HepG2 (cell line): ENCODE data around the gene NEK5. TPM values are rescaled to one million over a fixed set of nuclear protein-coding genes. Genes with fewer than 3 reads are reported as not detected.

Source experiments
- ETS1 ChIP-seq: sonication (generic); formaldehyde crosslinking; IDR thresholded peaks from 2 replicates; pipeline ENCODE4 v1.4.0; 2020; ENCODE audit warnings: missing genetic modification reagents
- ETV5 ChIP-seq: IDR thresholded peaks from 2 replicates; pipeline ENCODE4 v1.6.1; 2018; ENCODE audit warnings: missing biosample characterization, missing genetic modification reagents, inconsistent platforms, borderline replicate concordance
- GABPB1 ChIP-seq: IDR thresholded peaks from 2 replicates; pipeline ENCODE4 v1.6.1; 2016; ENCODE audit warnings: mild to moderate bottlenecking, missing genetic modification reagents, moderate library complexity, missing compliant biosample characterization
- GPBP1L1 ChIP-seq: sonication (generic); formaldehyde crosslinking; IDR thresholded peaks from 2 replicates; pipeline ENCODE4 v1.5.0; 2020; ENCODE audit warnings: mild to moderate bottlenecking, missing genetic modification reagents
- GZF1 ChIP-seq: sonication (generic); formaldehyde crosslinking; IDR thresholded peaks from 2 replicates; pipeline ENCODE4 v1.5.1; 2020; ENCODE audit warnings: mild to moderate bottlenecking, missing genetic modification reagents
- HMG20A ChIP-seq: IDR thresholded peaks from 2 replicates; pipeline ENCODE4 v1.6.1; 2016; ENCODE audit warnings: borderline replicate concordance
- KLF11 ChIP-seq: IDR thresholded peaks from 2 replicates; pipeline ENCODE4 v1.6.1; 2016; ENCODE audit warnings: missing compliant biosample characterization
- KLF16 ChIP-seq, 2 experiments: sonication (generic) in 1 of 2; formaldehyde crosslinking in 1 of 2; IDR thresholded peaks; 2 replicates each; pipeline versions ENCODE4 v1.6.1 to v1.8.0; 2016 to 2023; ENCODE audit warnings: missing genetic modification reagents in 2 of 2, missing compliant biosample characterization in 1 of 2
- LCORL ChIP-seq, 2 experiments: fragments of 450-650 bp in 1 of 2; sonication (generic) in 1 of 2; formaldehyde crosslinking in 1 of 2; IDR thresholded peaks; 2 replicates each; pipeline versions ENCODE4 v1.5.0 to v1.6.1; 2017 to 2020; ENCODE audit warnings: antibody characterized with exemption in 1 of 2, missing genetic modification reagents in 1 of 2
- MTF1 ChIP-seq: sonication (generic); formaldehyde crosslinking; IDR thresholded peaks from 2 replicates; pipeline ENCODE4 v1.5.0; 2020; ENCODE audit warnings: missing genetic modification reagents
- NR0B2 ChIP-seq: sonication (generic); formaldehyde crosslinking; IDR thresholded peaks from 2 replicates; pipeline ENCODE4 v1.4.0; 2020; ENCODE audit warnings: mild to moderate bottlenecking, missing genetic modification reagents
- RFX1 ChIP-seq: fragments of 450-650 bp; IDR thresholded peaks from 2 replicates; pipeline ENCODE4 v1.6.1; 2017
- RNF2 ChIP-seq: fragments of 450-650 bp; conservative IDR thresholded peaks from 2 replicates; pipeline ENCODE4 v1.6.1; 2016; ENCODE audit warnings: low read depth
- SCMH1 ChIP-seq: sonication (generic); formaldehyde crosslinking; IDR thresholded peaks from 2 replicates; pipeline ENCODE4 v1.9.0; 2021; ENCODE audit warnings: missing genetic modification reagents, mild to moderate bottlenecking, borderline replicate concordance
- SMC3 ChIP-seq: IDR thresholded peaks from 2 replicates; pipeline ENCODE4 v1.6.1; 2011; ENCODE audit warnings: low read length, improper control_type of control experiment
- ZBTB3 ChIP-seq: sonication (generic); formaldehyde crosslinking; IDR thresholded peaks from 2 replicates; pipeline ENCODE4 v1.4.0; 2020; ENCODE audit warnings: low read depth, mild to moderate bottlenecking, moderate library complexity, missing genetic modification reagents, borderline replicate concordance
- ZNF12 ChIP-seq: sonication (generic); formaldehyde crosslinking; IDR thresholded peaks from 2 replicates; pipeline ENCODE4 v1.5.0; 2020; ENCODE audit warnings: missing genetic modification reagents
- ZNF234 ChIP-seq: sonication (generic); formaldehyde crosslinking; conservative IDR thresholded peaks from 2 replicates; pipeline ENCODE4 v1.5.1; 2020; ENCODE audit warnings: mild to moderate bottlenecking, missing genetic modification reagents
- ZNF260 ChIP-seq: sonication (generic); formaldehyde crosslinking; IDR thresholded peaks from 2 replicates; pipeline ENCODE4 v1.4.0; 2020; ENCODE audit warnings: missing genetic modification reagents, low read depth, mild to moderate bottlenecking, borderline replicate concordance
- ZNF296 ChIP-seq: sonication (generic); formaldehyde crosslinking; conservative IDR thresholded peaks from 2 replicates; pipeline ENCODE4 v1.5.0; 2020; ENCODE audit warnings: mild to moderate bottlenecking, missing genetic modification reagents
- ZNF337 ChIP-seq: sonication (generic); formaldehyde crosslinking; IDR thresholded peaks from 2 replicates; pipeline ENCODE4 v1.5.1; 2020; ENCODE audit warnings: missing genetic modification reagents, low read depth, mild to moderate bottlenecking, borderline replicate concordance
- ZNF468 ChIP-seq: sonication (generic); formaldehyde crosslinking; IDR thresholded peaks from 2 replicates; pipeline ENCODE4 v1.8.0; 2022; ENCODE audit warnings: mild to moderate bottlenecking, moderate library complexity, missing genetic modification reagents
- ZNF615 ChIP-seq: sonication (generic); formaldehyde crosslinking; IDR thresholded peaks from 2 replicates; pipeline ENCODE4 v1.5.0; 2020; ENCODE audit warnings: mild to moderate bottlenecking, missing genetic modification reagents, borderline replicate concordance
- ZNF782 ChIP-seq: sonication (generic); formaldehyde crosslinking; IDR thresholded peaks from 2 replicates; pipeline ENCODE4 v1.4.0; 2020; ENCODE audit warnings: missing genetic modification reagents, mild to moderate bottlenecking, borderline replicate concordance
- ZSCAN9 ChIP-seq: IDR thresholded peaks from 2 replicates; pipeline ENCODE4 v1.6.1; 2016; ENCODE audit warnings: borderline replicate concordance
- polyA plus RNA-seq, 8 experiments: library from polyadenylated mRNA; depleted of rRNA in 3 of 8; stranded (reverse) in 7 of 8; unstranded in 1 of 8; fragments of >200 nt; fragmentation: Illumina TruSeq in 4 of 8; extraction: Trizol in 4 of 8; gene quantifications; 2 replicates each; pipeline versions ENCODE4 v1.2.1 to v1.2.3, GENCODE V29; 2011 to 2016; ENCODE audit warnings: low read depth in 4 of 8, missing spikeins in 1 of 8, mixed read lengths in 1 of 8; ENCODE audit not compliant: insufficient read depth in 1 of 8
- total RNA-seq, 5 experiments: library from RNA; depleted of rRNA; stranded (reverse); fragments of >200 nt; fragmentation: Illumina TruSeq; extraction: Trizol; gene quantifications; 2 replicates each; pipeline ENCODE4 v1.2.3, GENCODE V29; 2016; ENCODE audit warnings: low read depth in 1 of 5
- TF ChIP-seq, protein P1 (sequence below): sonication (generic); formaldehyde crosslinking; IDR thresholded peaks from 2 replicates; pipeline ENCODE4 v1.5.1; 2020; ENCODE audit warnings: missing genetic modification reagents, mild to moderate bottlenecking, borderline replicate concordance

The NEK5 gene
- total and polyA plus RNA-seq, 2 of the 13 experiments (the other 11 are each of a cell fraction or from before 2014, with no cell fraction given) = 0.12 to 0.22 TPM

GRCh38 chr13:51997641-51998330 is 131.1 kb downstream of the NEK5 start (continued):
- peak; percentile 92 for TF ChIP-seq ZNF296 (CRISPR knock-in tag)
- no peak for TF ChIP-seq RFX1
- TF ChIP-seq GZF1 (CRISPR knock-in tag) = no peak
- TF ChIP-seq SCMH1 (CRISPR knock-in tag) = no peak
- no peak for TF ChIP-seq ZBTB3 (CRISPR knock-in tag)
- TF ChIP-seq ZSCAN9 (CRISPR knock-in tag) = peak; percentile 65; the same call in 1 of the 2 replicates
- TF ChIP-seq ZNF234 (CRISPR knock-in tag) = no peak
- TF ChIP-seq HMG20A (CRISPR knock-in tag) = peak; percentile 45; the same call in 1 of the 2 replicates
- TF ChIP-seq ZNF337 (CRISPR knock-in tag) = 0 out of 2 replicates have a peak, but pooled peaks have one; percentile 51
- TF ChIP-seq, protein P1, sequence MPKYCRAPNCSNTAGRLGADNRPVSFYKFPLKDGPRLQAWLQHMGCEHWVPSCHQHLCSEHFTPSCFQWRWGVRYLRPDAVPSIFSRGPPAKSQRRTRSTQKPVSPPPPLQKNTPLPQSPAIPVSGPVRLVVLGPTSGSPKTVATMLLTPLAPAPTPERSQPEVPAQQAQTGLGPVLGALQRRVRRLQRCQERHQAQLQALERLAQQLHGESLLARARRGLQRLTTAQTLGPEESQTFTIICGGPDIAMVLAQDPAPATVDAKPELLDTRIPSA (CRISPR knock-in tag) = no peak
- TF ChIP-seq ETS1 (CRISPR knock-in tag) = no peak
- peak; percentile 40; the same call in 1 of the 2 replicates for TF ChIP-seq ETV5 (CRISPR knock-in tag)
- TF ChIP-seq NR0B2 (CRISPR knock-in tag) = 0 out of 2 replicates have a peak, but pooled peaks have one; percentile 52
- no peak for TF ChIP-seq GPBP1L1 (CRISPR knock-in tag)
- 0 out of 2 replicates have a peak, but pooled peaks have one; percentile 20 for TF ChIP-seq GABPB1 (CRISPR knock-in tag)
- no peak for TF ChIP-seq RNF2
- TF ChIP-seq ZNF260 (CRISPR knock-in tag) = no peak
- no peak; the same call in 1 of the 2 replicates for TF ChIP-seq SMC3
- TF ChIP-seq LCORL (IDR thresholded peaks at IDR 0.05) = no peak
- peak; percentile 64; the same call in 1 of the 2 replicates for TF ChIP-seq LCORL (CRISPR knock-in tag; IDR thresholded peaks at IDR 0.05)
- TF ChIP-seq ZNF615 (CRISPR knock-in tag) = peak; percentile 4; the same call in 1 of the 2 replicates
- TF ChIP-seq MTF1 (CRISPR knock-in tag) = no peak
- no peak for TF ChIP-seq ZNF782 (CRISPR knock-in tag)
- no peak for TF ChIP-seq ZNF468
- TF ChIP-seq KLF16 (CRISPR knock-in tag; IDR thresholded peaks at IDR 0.05) = peak in 1 of 2 experiments; percentile 45; a peak in 1 of 4 replicates
- peak; percentile 83 for TF ChIP-seq ZNF12 (CRISPR knock-in tag)
- no peak for TF ChIP-seq KLF11 (CRISPR knock-in tag)
